Stimulated activated CD4-positive, alpha-beta T cell treated with anti-CD3 and anti-CD28 coated beads, TNF-alpha, amount 100 ng/mL, for 48 hours (primary cell): ENCODE measurements around the gene PROSER2.
A peak's percentile ranks its signal among the peaks of the same experiment; 100 is the strongest.
"Not testable (repeated sequence)": the region's sequence is repeated elsewhere in the genome, so short reads cannot be mapped to it uniquely, and the experiment has no call there.

ENCODE experiments used
- DNase-seq, 3 donors: peaks; one replicate each; pipeline ENCODE4 v3.0.0-alpha.2; 2020; ENCODE audit warnings: low read depth in 3 of 3

The PROSER2 gene

GRCh38 chr10:11835704-11836103 is 12.5 kb downstream of the PROSER2 start:
- DNase-seq, result no peak

- no peak for DNase-seq
Observed at GRCh38 chr10:11837372-11838161, 14.4 kb downstream of the PROSER2 start.

GRCh38 chr10:11838298-11838852 is 15.2 kb downstream of the PROSER2 start:
- no peak for DNase-seq

GRCh38 chr10:11841375-11841774 is 18.2 kb downstream of the PROSER2 start:
- no peak for DNase-seq

- no peak for DNase-seq
Observed at GRCh38 chr10:11842411-11842810, 19.3 kb downstream of the PROSER2 start.

- no peak for DNase-seq
Observed at GRCh38 chr10:11845113-11845512, 22.0 kb downstream of the PROSER2 start.

GRCh38 chr10:11846542-11846941 is 23.4 kb downstream of the PROSER2 start:
- DNase-seq, result no peak

- no peak for DNase-seq
Observed at GRCh38 chr10:11849277-11849676, 26.1 kb downstream of the PROSER2 start.

GRCh38 chr10:11849911-11850310 is 26.8 kb downstream of the PROSER2 start:
- DNase-seq, result no peak

- no peak for DNase-seq
Observed at GRCh38 chr10:11851910-11852309, 28.8 kb downstream of the PROSER2 start.

- DNase-seq, result not testable (repeated sequence)
Observed at GRCh38 chr10:11852637-11853036, 29.5 kb downstream of the PROSER2 start.

GRCh38 chr10:11853468-11853867 is 30.3 kb downstream of the PROSER2 start:
- DNase-seq, result no peak

GRCh38 chr10:11854301-11854700 is 31.1 kb downstream of the PROSER2 start:
- no peak for DNase-seq

GRCh38 chr10:11856089-11856488 is 32.9 kb downstream of the PROSER2 start:
- no peak for DNase-seq

- DNase-seq, result no peak
Observed at GRCh38 chr10:11856678-11857077, 33.5 kb downstream of the PROSER2 start.

- no peak for DNase-seq
Observed at GRCh38 chr10:11858093-11858492, 34.9 kb downstream of the PROSER2 start.

- no peak for DNase-seq
Observed at GRCh38 chr10:11861341-11861740, 38.2 kb downstream of the PROSER2 start.

GRCh38 chr10:11861811-11862428 is 38.8 kb downstream of the PROSER2 start:
- DNase-seq, result no peak

GRCh38 chr10:11863353-11864109 is 40.4 kb downstream of the PROSER2 start:
- peak in 2 of 3 donors; percentile 20 to 36 for DNase-seq

- DNase-seq, result no peak
Observed at GRCh38 chr10:11864727-11865126, 41.6 kb downstream of the PROSER2 start.

GRCh38 chr10:11865561-11865960 is 42.4 kb downstream of the PROSER2 start:
- DNase-seq, result no peak

- DNase-seq, result no peak
Observed at GRCh38 chr10:11866199-11866925, 43.2 kb downstream of the PROSER2 start.
